ENCODE results near the gene MMP25.

Gene MMP25, protein sequence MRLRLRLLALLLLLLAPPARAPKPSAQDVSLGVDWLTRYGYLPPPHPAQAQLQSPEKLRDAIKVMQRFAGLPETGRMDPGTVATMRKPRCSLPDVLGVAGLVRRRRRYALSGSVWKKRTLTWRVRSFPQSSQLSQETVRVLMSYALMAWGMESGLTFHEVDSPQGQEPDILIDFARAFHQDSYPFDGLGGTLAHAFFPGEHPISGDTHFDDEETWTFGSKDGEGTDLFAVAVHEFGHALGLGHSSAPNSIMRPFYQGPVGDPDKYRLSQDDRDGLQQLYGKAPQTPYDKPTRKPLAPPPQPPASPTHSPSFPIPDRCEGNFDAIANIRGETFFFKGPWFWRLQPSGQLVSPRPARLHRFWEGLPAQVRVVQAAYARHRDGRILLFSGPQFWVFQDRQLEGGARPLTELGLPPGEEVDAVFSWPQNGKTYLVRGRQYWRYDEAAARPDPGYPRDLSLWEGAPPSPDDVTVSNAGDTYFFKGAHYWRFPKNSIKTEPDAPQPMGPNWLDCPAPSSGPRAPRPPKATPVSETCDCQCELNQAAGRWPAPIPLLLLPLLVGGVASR

DNA sequence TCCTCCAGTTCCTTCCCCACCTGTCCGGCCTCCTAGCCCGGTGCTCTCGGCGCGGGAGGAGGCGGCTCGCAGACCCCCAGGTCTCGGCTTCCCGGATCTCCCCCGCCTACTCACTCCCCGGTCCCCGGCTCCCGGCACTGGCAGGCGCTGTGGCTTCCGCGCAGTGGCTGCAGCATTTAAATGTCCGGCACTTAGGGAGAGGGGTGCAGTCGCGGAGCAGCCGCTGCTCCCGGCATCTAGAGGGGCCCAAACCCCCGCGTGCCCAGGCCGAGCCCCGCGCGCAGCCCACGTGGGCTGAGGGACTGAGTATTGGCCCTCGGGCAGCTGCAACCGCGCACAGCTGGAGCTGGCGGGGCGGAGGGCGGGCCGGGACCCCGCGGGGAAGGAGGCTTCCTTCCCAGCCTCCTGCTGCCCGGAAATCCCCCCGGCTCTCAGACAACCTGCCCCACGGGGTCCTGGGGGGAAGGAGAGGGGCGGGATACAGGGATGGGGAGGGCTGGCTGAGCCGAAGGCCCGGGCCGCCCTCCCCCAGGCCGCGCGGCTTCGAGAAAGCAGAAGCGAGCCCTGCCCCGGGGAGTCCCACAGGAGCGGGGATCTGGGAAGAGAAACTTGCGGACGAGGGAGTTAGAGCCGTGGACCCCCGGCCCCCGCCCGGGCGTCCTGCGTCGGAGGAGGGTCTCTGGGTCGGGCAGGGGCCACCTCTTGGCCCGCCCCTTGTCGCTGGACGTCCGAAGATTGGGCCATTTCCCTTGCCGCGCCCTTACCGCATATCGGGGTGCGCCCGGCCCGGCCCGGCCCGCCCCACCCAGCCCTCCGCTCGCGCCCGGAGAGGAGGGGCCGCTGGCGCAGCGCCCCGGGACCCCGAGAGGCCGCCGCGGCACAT is at the start of gene MMP25:
Gene MMP25 (plus strand): TSS at position 804 of the 883 bp plus-strand sequence. CDS start 357 bp downstream, outside the sequence.
- no peak for DNase-seq

DNA sequence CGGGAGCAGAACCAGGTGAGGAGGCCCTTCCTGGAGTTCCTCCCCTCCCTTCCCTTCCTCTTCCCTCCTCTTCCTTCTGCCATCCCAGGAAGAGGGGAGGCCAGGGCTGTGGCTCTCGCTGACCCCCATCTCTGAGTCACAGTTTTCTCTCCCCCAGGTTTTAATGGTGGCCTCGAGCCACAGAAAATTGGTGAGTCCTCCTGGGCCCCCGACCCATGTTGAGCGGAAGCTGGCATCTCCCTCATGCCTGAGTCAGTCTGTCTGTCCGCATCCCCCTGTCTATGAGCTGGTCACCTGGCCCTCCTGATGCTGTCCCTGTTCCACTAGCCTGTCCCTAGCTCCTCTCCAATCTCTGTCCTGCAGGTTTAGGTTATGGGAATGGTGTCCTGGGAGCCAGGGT is 46.4 kb upstream of the MMP25 start:
- no peak for DNase-seq

DNA sequence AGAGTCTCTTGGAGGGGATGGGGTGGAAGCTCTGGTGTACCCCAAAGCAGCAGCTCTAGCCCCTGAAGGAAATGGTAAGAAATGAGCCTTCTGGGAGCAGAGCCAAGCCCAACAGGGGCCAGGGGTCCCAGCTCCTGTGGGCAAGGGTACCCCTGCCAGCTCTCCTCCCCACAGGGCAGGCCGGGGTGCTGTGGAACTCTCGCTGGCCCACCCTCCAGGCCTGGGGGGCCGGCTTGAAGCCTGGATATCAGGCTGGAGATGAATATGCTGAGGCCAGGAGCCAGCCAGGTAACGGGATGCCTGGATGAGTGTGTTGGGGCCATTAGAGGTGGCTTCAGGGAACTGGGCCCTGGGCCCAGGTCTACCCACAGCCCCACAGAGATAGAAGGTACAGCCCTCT is 45.8 kb upstream of the MMP25 start:
- DNase-seq = no peak

DNA sequence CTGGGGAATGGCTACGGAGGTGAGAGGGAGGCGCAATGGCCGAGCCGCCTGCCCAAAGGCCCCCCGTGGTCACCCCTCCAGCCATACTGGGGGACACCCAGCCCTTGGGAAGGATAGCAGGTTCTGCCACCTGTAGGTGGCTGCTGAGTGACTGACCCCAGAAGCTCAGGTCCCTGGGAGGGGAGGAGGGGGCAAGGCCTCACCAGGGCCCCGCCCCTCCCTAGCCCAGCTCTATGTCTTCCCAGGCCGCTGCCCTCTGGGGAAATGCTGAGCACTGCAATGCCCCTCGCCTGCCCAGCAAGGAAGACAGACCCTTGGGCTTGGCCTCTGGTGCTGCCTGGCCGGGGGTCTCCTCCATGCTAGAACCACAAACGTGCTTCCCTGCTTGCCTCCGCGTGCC is 45.0 kb upstream of the MMP25 start:
- no peak for DNase-seq

DNA sequence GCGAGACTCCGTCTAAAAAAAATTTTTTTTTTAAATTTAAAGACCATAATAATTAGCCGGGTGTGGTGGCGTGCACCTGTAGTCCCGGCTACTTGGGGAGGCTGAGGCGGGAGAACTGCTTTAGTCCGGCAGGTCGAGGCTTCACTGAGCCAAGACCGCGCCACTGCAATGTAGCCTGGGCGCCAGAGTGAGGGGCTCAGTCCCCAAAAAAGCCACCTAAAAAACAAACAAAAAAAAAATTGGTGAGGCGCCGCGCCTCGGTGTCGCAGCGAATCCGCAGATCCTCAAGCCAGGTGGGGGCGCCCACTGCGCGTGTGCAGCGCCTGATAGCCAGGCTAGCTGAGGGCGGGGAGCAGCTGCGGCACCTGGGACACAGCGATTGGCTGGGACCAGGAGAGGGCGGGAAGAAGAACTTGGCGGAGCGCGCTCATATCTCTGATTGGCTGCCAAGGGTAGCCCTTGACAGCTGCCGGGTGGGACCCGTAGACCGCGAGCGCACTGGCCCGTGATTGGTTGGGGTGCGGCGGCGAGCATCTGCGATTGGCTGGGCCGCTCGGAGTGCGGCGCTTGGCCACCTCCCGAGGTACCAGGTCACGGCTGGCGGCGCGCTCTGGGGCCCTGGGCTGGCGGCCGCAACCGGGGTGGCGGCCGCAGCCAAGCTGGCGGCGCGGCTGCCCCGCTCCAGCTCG is 42.6 kb upstream of the MMP25 start:
- DNase-seq = peak; percentile 93

DNA sequence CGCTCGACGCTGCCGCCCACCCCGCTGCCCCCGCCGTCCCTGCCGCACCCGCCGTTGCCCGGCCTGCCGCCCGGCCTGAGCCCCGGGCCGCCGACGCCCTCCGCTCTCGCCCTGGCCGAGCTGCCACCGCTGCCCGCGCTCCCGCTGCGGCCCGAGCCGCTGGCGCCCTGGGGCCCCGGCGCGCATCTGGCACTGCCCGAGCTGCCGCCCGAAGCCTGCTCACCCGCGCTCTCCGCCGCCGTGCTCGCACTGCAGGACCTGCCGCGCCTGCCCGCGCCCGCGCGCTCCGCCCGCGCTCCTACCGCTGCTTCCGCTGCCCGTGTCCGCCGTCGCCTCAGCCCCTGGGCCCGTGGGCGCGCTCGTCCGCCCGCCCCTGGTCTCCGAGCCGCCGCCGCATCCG is 42.0 kb upstream of the MMP25 start:
- DNase-seq = no peak

DNA sequence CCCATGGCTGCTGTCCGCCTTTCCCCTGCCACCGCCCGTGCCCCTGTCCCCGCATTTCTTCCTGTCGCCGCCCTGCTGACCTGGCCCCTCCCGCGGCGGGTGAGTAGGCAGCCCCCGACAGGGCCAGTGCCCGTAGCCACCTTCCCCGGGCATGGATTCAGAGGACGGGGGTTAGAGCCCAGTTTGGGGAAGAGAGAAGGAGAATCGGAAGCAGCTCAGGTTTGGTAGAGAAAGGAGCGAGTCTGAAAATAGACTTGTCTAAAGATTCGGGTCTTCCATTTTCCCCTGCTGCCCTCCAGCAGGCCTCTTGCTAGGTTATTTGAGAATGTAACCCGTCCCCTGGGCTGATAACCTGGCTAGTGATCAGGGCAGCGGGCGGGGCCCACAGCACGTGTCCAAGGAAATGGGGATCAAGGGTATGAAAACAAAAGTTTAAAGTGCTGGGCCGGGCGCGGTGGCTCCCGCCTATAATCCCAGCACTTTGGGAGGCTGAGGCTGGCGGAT is 41.5 kb upstream of the MMP25 start:
- no peak for DNase-seq

DNA sequence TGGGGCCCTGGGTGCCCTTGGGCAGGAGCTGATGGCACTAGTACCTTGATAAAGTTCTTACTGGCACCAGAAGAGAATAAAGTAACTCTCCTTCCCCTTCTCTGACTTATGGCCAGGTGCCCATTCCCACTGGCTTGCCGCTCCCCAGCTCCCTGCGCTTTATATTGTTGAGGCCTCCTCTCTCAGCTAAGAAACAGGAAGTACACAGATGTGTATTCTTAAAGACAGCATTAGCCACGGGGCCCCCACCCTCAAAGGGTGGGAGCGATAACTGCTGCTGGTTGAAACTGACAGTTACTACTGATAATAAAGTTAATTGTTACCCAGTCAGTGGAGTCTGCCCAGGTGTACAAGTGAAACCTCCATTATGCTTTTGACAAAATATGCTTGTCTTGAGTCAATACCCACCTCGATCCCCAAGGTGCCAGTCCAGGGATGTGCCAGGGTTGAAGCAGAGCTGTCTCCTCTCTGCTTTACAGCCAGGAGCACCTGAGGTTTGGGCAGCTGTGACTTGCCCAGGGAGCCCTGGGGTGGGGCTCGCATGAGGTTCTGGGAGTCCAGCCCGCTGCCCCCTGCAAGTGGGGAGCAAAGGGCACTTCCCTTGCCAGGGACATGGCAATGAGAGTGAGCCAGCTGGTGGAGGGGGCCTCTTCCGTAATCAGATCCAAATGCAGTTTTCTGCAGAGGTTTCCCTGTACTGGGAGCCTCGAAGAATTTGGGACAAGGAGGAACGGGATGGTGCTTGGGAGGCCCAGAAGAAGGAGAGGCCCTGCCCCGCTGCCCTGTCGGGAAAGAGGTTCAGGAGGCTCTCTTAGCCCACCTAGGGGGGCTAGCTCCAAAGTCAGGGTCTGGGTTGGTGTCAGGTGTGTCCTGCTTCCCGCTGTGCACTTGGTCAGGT is 39.1 kb upstream of the MMP25 start:
- no peak for DNase-seq

DNA sequence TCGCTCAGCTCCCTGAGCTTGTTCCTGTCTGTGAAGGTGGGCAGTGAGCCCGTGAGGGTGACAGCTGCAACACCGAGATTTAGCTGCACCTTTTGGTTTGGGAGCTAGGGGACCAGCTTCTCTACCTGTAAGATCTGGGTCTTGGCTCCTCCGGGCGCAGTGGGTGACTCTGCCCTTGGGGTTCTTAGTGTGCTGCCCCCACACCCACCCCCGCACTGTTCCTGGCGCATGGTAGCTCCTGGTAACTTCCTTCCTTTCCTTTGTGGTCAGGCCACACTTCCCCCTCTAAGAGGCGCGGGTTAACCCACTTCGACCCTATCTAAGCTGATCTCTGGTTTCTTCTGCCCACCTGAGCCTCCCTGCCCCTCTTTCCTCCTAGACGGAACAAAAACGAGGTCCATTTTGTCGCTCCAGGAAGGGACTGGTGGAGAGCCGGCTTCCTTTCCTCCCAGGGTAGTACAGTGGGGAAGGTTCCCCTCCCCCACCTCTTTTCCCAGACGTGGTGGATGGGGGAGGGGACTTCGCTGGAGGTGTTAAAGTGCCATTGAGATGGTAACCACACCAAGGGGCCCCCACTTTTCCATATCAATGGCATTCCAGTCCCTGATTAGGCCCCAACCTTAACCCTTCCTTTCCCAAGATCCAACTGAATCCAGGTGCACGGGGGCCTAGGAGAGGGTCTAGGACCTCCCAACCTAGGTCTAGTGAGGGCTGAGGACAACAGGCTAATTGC is 38.2 kb upstream of the MMP25 start:
- no peak for DNase-seq

DNA sequence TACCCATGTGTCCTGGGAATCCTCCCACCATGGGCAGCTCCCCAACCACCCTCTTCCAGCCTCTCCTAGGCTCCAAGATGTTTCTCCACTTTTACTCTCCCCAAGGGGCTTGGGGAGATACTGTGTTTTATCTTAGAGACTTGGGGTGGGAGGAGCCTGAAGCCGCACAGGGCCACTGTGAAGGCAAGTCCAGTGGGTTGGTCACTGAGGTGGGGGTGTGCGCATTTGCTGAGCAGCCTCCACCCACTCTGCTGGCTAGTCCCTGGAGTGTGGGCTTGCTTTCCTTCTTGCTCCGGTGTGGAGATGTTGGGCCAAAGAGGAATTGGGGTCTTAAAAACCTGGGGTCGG is 37.7 kb upstream of the MMP25 start:
- DNase-seq = no peak

DNA sequence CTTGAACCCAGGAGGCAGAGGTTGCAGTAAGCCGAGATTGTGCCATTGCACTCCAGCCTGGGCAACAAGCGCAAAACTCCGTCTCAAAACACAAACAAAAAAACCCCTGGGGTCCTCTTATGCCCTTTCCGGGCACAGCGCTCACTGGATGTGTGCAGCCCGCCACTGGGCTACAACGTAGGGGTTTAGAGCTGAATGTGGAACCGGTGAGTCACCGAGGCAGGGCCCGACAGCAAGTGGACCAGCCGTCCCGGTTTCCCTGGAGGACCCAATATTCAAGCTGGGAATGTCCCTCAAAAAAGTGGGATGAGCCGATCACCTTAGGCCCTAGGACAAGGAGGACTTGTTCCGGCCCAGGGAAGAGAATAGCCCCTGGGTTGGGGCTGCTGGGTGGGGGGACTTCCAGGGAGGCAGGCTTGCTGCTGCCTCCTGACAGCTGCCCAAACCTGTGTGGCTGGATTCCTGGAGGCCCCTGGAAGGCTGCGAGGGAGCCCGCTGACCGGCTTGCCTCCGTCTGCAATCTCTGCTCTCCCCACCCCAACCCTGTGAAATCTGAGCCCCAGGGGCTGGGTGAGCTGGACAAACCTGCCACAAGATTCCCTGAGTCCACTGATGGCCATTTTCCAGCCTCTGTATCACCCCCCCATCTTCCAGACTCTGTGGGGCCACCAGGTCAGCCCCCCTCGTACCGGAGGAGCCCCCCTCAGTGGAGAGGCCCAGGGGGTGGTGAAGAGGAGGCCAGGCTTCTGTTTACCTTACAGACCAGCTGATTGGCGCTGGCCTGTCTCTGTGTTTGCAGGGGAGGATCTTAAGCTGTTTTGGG is 36.6 kb upstream of the MMP25 start:
- no peak for DNase-seq

DNA sequence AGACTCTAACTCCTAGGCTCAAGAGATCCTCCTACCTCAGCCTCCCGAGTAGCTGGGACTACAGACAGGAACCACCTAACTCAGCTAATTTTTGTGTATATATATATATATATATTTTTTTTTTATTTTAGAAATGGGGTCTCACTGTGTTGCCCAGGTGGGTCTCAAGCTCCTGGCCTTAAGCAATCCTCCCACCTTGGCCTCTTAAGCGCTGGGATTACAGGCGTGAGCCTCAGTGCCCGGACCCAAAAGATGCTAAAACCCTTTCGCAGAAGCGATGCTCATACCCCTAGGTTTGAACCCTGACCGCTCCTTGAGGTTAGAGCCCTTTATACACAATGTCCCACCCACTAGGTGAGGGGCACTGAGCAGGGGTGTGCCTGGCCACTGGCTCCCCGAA is 35.9 kb upstream of the MMP25 start:
- no peak for DNase-seq

DNA sequence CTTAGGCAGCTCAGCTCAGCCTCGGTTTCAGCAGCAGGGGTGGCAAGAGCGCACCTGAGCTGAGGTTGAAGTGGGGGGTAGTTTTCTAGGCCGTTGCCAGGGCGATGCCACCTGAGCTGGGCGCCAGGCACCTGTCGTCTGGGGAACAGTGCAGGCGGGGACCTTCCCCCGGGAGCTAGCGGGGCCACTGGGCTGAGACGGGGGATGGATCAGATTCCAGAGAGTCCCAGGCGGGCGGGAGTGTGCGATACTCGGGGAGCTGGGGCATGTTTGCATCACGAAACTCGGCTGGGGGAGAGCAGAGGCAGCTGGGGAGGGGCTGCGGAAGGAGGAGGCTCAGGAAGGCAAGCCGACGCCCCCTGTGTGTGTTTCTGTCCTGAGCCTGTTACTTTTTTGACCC is 34.1 kb upstream of the MMP25 start:
- DNase-seq = no peak

DNA sequence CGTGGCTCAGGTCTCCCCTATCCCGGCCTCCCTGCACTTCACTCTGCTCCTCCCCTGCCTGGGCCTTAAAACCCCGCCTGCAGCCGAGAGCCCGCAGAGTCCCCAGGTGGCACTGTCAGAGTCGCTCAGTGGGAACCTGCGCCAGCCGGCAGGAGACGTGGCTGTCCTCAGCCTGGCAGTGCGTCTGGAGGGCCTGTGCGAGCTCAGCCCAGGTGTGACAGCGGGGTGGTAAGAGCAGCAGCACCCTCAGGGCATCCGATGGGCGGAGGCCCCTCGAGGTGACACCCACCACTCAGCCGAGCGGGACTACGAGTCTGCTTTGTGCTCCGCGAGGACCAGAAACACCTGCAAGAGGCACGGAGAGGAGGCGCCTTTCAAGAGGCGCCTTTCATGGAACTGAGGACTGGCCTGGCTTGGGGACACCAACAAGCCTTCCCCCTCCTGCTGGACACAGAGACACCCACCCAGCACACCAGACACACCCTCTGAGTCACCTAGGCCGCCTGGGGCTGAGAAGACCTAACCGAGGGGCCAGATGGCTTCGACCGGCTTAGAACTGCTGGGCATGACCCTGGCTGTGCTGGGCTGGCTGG is 33.4 kb upstream of the MMP25 start, which contains the start of gene CLDN9:
Gene CLDN9 (plus strand): TSS at position 96 of the 593 bp plus-strand sequence. CDS start 440 bp downstream, at position 536.
- DNase-seq = no peak

DNA sequence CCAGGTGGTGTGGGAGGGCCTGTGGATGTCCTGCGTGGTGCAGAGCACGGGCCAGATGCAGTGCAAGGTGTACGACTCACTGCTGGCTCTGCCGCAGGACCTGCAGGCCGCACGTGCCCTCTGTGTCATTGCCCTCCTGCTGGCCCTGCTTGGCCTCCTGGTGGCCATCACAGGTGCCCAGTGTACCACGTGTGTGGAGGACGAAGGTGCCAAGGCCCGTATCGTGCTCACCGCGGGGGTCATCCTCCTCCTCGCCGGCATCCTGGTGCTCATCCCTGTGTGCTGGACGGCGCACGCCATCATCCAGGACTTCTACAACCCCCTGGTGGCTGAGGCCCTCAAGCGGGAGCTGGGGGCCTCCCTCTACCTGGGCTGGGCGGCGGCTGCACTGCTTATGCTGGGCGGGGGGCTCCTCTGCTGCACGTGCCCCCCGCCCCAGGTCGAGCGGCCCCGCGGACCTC is 32.8 kb upstream of the MMP25 start:
- no peak for DNase-seq

DNA sequence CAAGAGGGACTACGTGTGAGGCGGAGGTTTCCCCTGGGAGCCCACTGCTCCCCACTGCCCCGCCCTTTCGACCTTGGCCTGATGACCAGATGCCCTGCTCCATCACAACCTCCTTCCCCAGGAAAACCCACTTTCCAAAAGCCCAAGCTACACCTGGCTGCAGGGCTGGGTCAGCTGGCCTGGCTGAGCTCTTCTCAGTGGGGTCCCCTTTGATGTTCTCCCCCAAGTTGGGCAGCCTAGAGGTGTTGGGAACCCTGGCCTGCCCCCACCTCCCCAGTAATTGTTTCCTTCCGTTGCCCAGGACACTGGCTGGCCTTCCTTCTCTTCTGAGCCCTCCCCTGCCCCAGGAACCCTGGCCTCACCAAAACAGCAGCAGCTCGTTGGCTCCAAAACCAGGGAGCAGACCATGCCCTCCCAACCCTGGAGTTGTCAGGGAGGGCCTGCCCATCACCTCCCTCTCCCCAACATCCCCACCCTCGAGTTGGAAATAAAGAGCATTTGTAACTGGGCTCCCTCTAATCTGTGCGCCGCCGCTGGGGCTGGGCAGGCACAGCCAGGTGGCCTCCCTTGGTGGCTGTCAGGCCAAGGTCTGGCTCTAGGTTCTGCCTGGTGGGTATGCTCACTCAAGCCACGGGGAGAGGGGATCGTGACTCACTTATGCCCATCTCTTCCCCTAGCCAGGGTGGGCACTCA is 32.2 kb upstream of the MMP25 start:
- DNase-seq = no peak

DNA sequence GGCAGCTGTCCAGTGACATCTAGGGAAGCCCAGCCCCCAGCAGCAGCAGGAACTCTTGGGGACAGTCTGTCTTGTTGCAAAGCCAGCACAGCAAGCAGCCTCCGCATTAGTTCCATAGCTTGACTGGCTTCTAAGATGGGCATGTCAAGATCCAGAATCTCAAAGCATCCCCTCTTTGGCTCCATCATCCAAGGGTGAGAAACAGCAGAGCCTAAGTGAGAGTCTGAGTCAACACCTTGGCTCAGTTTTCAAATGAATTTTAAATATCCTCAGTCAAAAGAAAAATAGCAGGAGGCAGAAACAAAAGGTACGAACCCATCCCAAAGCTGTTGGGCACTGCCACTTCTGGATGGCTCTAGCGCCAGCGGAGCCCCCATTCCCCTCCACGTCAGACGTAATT is 31.4 kb upstream of the MMP25 start:
- no peak for DNase-seq

DNA sequence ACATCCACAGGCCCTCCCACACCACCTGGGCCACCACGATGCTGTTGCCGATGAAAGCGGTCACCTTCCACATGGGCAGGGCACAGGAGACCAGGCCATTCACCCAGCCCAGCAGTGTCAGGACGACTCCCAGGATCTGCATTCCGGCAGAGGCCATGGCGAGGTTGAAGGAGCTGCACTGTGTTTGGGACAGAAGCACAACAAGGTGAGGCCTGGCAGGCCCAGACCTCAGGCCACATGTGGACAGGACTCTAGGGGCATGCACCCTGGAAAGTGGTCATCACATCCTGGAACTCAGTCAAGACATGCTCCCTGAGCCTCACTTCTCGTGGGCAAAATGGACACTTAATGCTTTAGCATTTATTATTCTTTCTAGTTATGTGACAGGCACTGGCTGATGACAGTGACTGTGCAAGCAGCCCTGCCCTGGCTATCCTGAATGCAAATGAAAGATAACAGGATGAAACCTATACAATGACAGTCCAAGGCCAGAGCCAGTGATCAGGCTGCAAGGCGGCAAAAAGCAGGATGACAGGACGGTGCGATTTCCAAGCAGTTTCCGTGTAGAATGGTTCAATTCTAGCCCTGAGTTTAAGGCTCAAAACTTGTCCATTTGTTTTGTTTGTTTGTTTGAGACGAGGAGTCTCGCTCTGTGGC is 30.4 kb upstream of the MMP25 start:
- DNase-seq = no peak
